Activated CD8-positive, alpha-beta T cell treated with anti-CD3 and anti-CD28 coated beads for 36 hours (primary cell): Measurements from ENCODE around the gene ANXA5. TPM values are rescaled to one million over a fixed set of nuclear protein-coding genes. Genes with fewer than 3 reads are reported as not detected.

ENCODE experiments used
- ATAC-seq: fragments of 200-7000 bp; cut with Tn5 transposase; one replicate; pipeline ENCODE4 v1.10.0; 2021; ENCODE audit warnings: mild to moderate bottlenecking, moderate library complexity
- CTCF ChIA-PET: fragments of 350-600 bp; sonication (Branson Sonifier 250); formaldehyde crosslinking; loops from one replicate; lab custom pipeline; 2021; ENCODE audit warnings: antibody characterized with exemption; lab: Charles Lee
- POLR2A ChIA-PET: fragments of 350-600 bp; sonication (Branson Sonifier 250); formaldehyde crosslinking; loops from one replicate; lab custom pipeline; 2021; ENCODE audit warnings: antibody characterized with exemption; lab: Charles Lee
- DNase-seq: peaks from one replicate; pipeline ENCODE4 v3.0.0-alpha.2; 2020
- H3K27ac Mint-ChIP-seq: one replicate; pipeline ENCODE4 v1.8.0; 2021; ENCODE audit warnings: mild to moderate bottlenecking, mixed read lengths
- H3K27me3 Mint-ChIP-seq: one replicate; pipeline ENCODE4 v1.8.0; 2021; ENCODE audit warnings: mixed read lengths
- H3K36me3 Mint-ChIP-seq: one replicate; pipeline ENCODE4 v1.8.0; 2021; ENCODE audit warnings: low read depth, mixed read lengths
- H3K4me1 Mint-ChIP-seq: one replicate; pipeline ENCODE4 v1.8.0; 2021; ENCODE audit warnings: low read depth, mixed read lengths
- H3K4me3 Mint-ChIP-seq: one replicate; pipeline ENCODE4 v1.8.0; 2021; ENCODE audit warnings: mild to moderate bottlenecking, moderate library complexity, mixed read lengths
- H3K9me3 Mint-ChIP-seq: one replicate; pipeline ENCODE4 v1.8.0; 2021; ENCODE audit warnings: mixed read lengths
- CTCF ChIP-seq: fragments of 200-600 bp; IDR thresholded peaks from one replicate; pipeline ENCODE4 v1.8.0; 2022; ENCODE audit warnings: antibody characterized with exemption, mild to moderate bottlenecking
- intact Hi-C: fragments of 100-400 bp; cut with micrococcal nuclease; formaldehyde crosslinking; loops from one replicate; pipeline ENCODE4 v1.10.0; 2022
- total RNA-seq, 2 experiments: library from RNA; stranded (reverse); gene quantifications; one replicate each; pipeline ENCODE4 v1.2.3, GENCODE V29; 2021

Gene ANXA5
- total RNA-seq, 2 experiments from 2014 or later: 31.4 to 34.1 TPM

GRCh38 chr4:121739575-121739974 is 42.8 kb upstream of the ANXA5 start:
- no peak for TF ChIP-seq CTCF
- Mint-ChIP-seq H3K4me1 (no peaks in the 10 kb centered on the region), H3K27me3 (peaks cover 5% of the 10 kb centered on the region), H3K9me3 (no peaks in the 10 kb centered on the region), H3K4me3 (no peak overlapping the region), H3K27ac (no peak overlapping the region), H3K36me3 (no peaks in the 10 kb centered on the region)
- CTCF ChIA-PET: interaction anchor here (1.3 kb wide), 1 partner anchor 369 kb away, joined by 4 read pairs; no protein-coding TSS in a partner anchor
- ATAC-seq (no peak), DNase-seq (no peak)
- POLR2A ChIA-PET: no interaction called here
- intact Hi-C loops: loop anchor here (10.0 kb wide), 1 partner anchor 365 kb away; no protein-coding TSS in a partner anchor

- peaks cover 5% of the 10 kb centered on the region for H3K27me3 Mint-ChIP-seq
- no peaks in the 10 kb centered on the region for H3K9me3 Mint-ChIP-seq
- no peak overlapping the region for H3K27ac Mint-ChIP-seq
- DNase-seq (no peak), ATAC-seq (no peak)
- no peaks in the 10 kb centered on the region for H3K4me1 Mint-ChIP-seq
- intact Hi-C loops: loop anchor here (10.0 kb wide), 1 partner anchor 364 kb away; no protein-coding TSS in a partner anchor
- POLR2A ChIA-PET: no interaction called here
- no peaks in the 10 kb centered on the region for H3K36me3 Mint-ChIP-seq
- CTCF ChIA-PET: interaction anchor here (1.3 kb wide), 1 partner anchor 368 kb away, joined by 4 read pairs; no protein-coding TSS in a partner anchor
- no peak overlapping the region for H3K4me3 Mint-ChIP-seq
- no peak for TF ChIP-seq CTCF
Measured at GRCh38 chr4:121738780-121739535, 42.2 kb upstream of the ANXA5 start.

GRCh38 chr4:121737846-121738554 is 41.2 kb upstream of the ANXA5 start:
- Mint-ChIP-seq H3K27ac (no peak overlapping the region), H3K27me3 (peaks cover 5% of the 10 kb centered on the region), H3K4me1 (no peaks in the 10 kb centered on the region), H3K4me3 (no peak overlapping the region), H3K36me3 (no peaks in the 10 kb centered on the region), H3K9me3 (no peaks in the 10 kb centered on the region)
- intact Hi-C loops: loop anchor here (10.0 kb wide), 1 partner anchor 363 kb away; no protein-coding TSS in a partner anchor
- TF ChIP-seq CTCF: no peak
- DNase-seq: no peak
- ChIA-PET CTCF (interaction anchor here (1.2 to 1.3 kb wide), 2 partner anchors 254 to 275 kb away, joined by 3 read pairs; no protein-coding TSS in a partner anchor), POLR2A (no interaction called here)
- no peak for ATAC-seq

- ATAC-seq (no peak), DNase-seq (peak; percentile 39)
- TF ChIP-seq CTCF: peak; percentile 51
- POLR2A ChIA-PET: no interaction called here
- H3K4me3 Mint-ChIP-seq: no peak overlapping the region
- peaks cover 3% of the 10 kb centered on the region for H3K27me3 Mint-ChIP-seq
- intact Hi-C loops: loop anchor here (10.0 kb wide), 1 partner anchor 362 kb away; no protein-coding TSS in a partner anchor
- no peaks in the 10 kb centered on the region for H3K36me3 Mint-ChIP-seq
- CTCF ChIA-PET: interaction anchor here (0.5 to 1.6 kb wide), 8 partner anchors 14 to 274 kb away, joined by 3 to 4 read pairs (median 3); no protein-coding TSS in a partner anchor
- H3K9me3 Mint-ChIP-seq: no peaks in the 10 kb centered on the region
- H3K4me1 Mint-ChIP-seq: no peaks in the 10 kb centered on the region
- H3K27ac Mint-ChIP-seq: no peak overlapping the region
Measured at GRCh38 chr4:121736735-121737351, 40.1 kb upstream of the ANXA5 start.
